HEK293 (cell line): ENCODE measurements around the gene TXN.

Experiments
- HOXD13 ChIP-seq: sonication (generic); formaldehyde crosslinking; IDR thresholded peaks from 2 replicates; pipeline ENCODE4 v1.8.0; 2022; ENCODE audit warnings: missing genetic modification reagents, borderline replicate concordance
- MEIS1 ChIP-seq: sonication (generic); formaldehyde crosslinking; IDR thresholded peaks from 2 replicates; pipeline ENCODE4 v1.8.1; 2022; ENCODE audit warnings: missing genetic modification reagents, mild to moderate bottlenecking, borderline replicate concordance
- MYNN ChIP-seq: fragments of 450-650 bp; formaldehyde crosslinking; IDR thresholded peaks from 2 replicates; pipeline ENCODE4 v1.5.1; 2016; ENCODE audit warnings: missing biosample characterization, missing genetic modification characterization, borderline replicate concordance
- RBAK ChIP-seq: fragments of 450-650 bp; formaldehyde crosslinking; IDR thresholded peaks from 2 replicates; pipeline ENCODE4 v1.5.1; 2016; ENCODE audit warnings: missing biosample characterization, missing genetic modification characterization
- SP2 ChIP-seq: fragments of 450-650 bp; formaldehyde crosslinking; IDR thresholded peaks from 2 replicates; pipeline ENCODE4 v1.5.1; 2016; ENCODE audit warnings: missing biosample characterization, missing genetic modification characterization
- ZBTB26 ChIP-seq: fragments of 450-650 bp; formaldehyde crosslinking; optimal IDR thresholded peaks from 2 replicates; pipeline ENCODE3; 2016; ENCODE audit warnings: missing biosample characterization, mild to moderate bottlenecking, missing genetic modification characterization
- ZEB2 ChIP-seq: fragments of 450-650 bp; formaldehyde crosslinking; IDR thresholded peaks from 2 replicates; pipeline ENCODE4 v1.5.1; 2016; ENCODE audit warnings: missing biosample characterization, missing genetic modification characterization
- ZFP3 ChIP-seq: fragments of 450-650 bp; formaldehyde crosslinking; IDR thresholded peaks from 2 replicates; pipeline ENCODE4 v1.5.1; 2016; ENCODE audit warnings: low read depth, missing biosample characterization, missing genetic modification characterization
- ZFP37 ChIP-seq: fragments of 450-650 bp; formaldehyde crosslinking; IDR thresholded peaks from 2 replicates; pipeline ENCODE4 v1.5.1; 2016; ENCODE audit warnings: missing biosample characterization, missing genetic modification characterization
- ZFP69B ChIP-seq: fragments of 450-650 bp; formaldehyde crosslinking; IDR thresholded peaks from 2 replicates; pipeline ENCODE4 v1.5.1; 2016; ENCODE audit warnings: missing biosample characterization, missing genetic modification characterization
- ZNF114 ChIP-seq: fragments of 450-650 bp; formaldehyde crosslinking; IDR thresholded peaks from 2 replicates; pipeline ENCODE4 v1.5.0; 2017; ENCODE audit warnings: missing biosample characterization, missing genetic modification characterization
- ZNF146 ChIP-seq: fragments of 450-650 bp; formaldehyde crosslinking; IDR thresholded peaks from 2 replicates; pipeline ENCODE4 v1.5.1; 2016; ENCODE audit warnings: missing biosample characterization, missing genetic modification characterization
- ZNF148 ChIP-seq: fragments of 450-650 bp; formaldehyde crosslinking; IDR thresholded peaks from 2 replicates; pipeline ENCODE4 v1.5.0; 2017; ENCODE audit warnings: missing biosample characterization, missing genetic modification characterization, borderline replicate concordance
- ZNF18 ChIP-seq: fragments of 450-650 bp; formaldehyde crosslinking; IDR thresholded peaks from 2 replicates; pipeline ENCODE4 v1.5.1; 2016; ENCODE audit warnings: missing biosample characterization, missing genetic modification characterization
- ZNF223 ChIP-seq: fragments of 450-650 bp; formaldehyde crosslinking; IDR thresholded peaks from 2 replicates; pipeline ENCODE4 v1.5.1; 2016; ENCODE audit warnings: missing biosample characterization, missing genetic modification characterization
- ZNF280D ChIP-seq: fragments of 450-650 bp; formaldehyde crosslinking; IDR thresholded peaks from 2 replicates; pipeline ENCODE4 v1.5.1; 2016; ENCODE audit warnings: missing biosample characterization, missing genetic modification characterization
- ZNF391 ChIP-seq: fragments of 450-650 bp; formaldehyde crosslinking; IDR thresholded peaks from 2 replicates; pipeline ENCODE4 v1.5.1; 2016; ENCODE audit warnings: low read depth, missing biosample characterization, missing genetic modification characterization, borderline replicate concordance
- ZNF449 ChIP-seq: fragments of 450-650 bp; formaldehyde crosslinking; IDR thresholded peaks from 2 replicates; pipeline ENCODE4 v1.5.1; 2017; ENCODE audit warnings: missing biosample characterization, mild to moderate bottlenecking, missing genetic modification characterization, moderate library complexity
- ZNF510 ChIP-seq: fragments of 450-650 bp; formaldehyde crosslinking; IDR thresholded peaks from 2 replicates; pipeline ENCODE4 v1.5.1; 2018; ENCODE audit warnings: mild to moderate bottlenecking, missing genetic modification characterization, missing biosample characterization; ENCODE audit not compliant: insufficient replicate concordance
- ZNF664 ChIP-seq: fragments of 450-650 bp; formaldehyde crosslinking; IDR thresholded peaks from 2 replicates; pipeline ENCODE4 v1.5.1; 2016; ENCODE audit warnings: missing biosample characterization, missing genetic modification characterization
- ZNF692 ChIP-seq: fragments of 450-650 bp; formaldehyde crosslinking; IDR thresholded peaks from 2 replicates; pipeline ENCODE4 v1.5.1; 2016; ENCODE audit warnings: missing biosample characterization, missing genetic modification characterization
- ZNF776 ChIP-seq: fragments of 450-650 bp; formaldehyde crosslinking; IDR thresholded peaks from 2 replicates; pipeline ENCODE4 v1.5.0; 2017; ENCODE audit warnings: missing biosample characterization, missing genetic modification characterization, borderline replicate concordance
- ZNF843 ChIP-seq: fragments of 450-650 bp; formaldehyde crosslinking; IDR thresholded peaks from 2 replicates; pipeline ENCODE4 v1.5.1; 2016; ENCODE audit warnings: missing biosample characterization, missing genetic modification characterization
- ZSCAN18 ChIP-seq: fragments of 450-650 bp; formaldehyde crosslinking; IDR thresholded peaks from 2 replicates; pipeline ENCODE4 v1.5.1; 2016; ENCODE audit warnings: missing biosample characterization, missing genetic modification characterization

TXN gene

GRCh38 chr9:110256380-110257096, at the start of gene TXN (continued):
- no peak for TF ChIP-seq ZNF280D (tag by site-specific recombination)
- no peak for TF ChIP-seq ZNF843
- TF ChIP-seq MEIS1 (CRISPR knock-in tag), result no peak
- TF ChIP-seq ZNF449 (tag by site-specific recombination), result no peak; the same call in 1 of the 2 replicates
- no peak for TF ChIP-seq ZNF146 (tag by site-specific recombination)
- TF ChIP-seq ZNF148 (tag by site-specific recombination), result no peak
- no peak for TF ChIP-seq ZNF510 (tag by site-specific recombination)
- TF ChIP-seq ZFP37 (tag by site-specific recombination), result no peak
- no peak for TF ChIP-seq ZFP3 (tag by site-specific recombination)
- TF ChIP-seq ZBTB26, result no peak
- no peak for TF ChIP-seq ZNF664 (tag by site-specific recombination)
- no peak for TF ChIP-seq ZNF391 (tag by site-specific recombination)
- TF ChIP-seq SP2 (tag by site-specific recombination), result peak; percentile 60
- TF ChIP-seq ZNF114 (tag by site-specific recombination), result no peak
- peak; percentile 60 for TF ChIP-seq ZEB2 (tag by site-specific recombination)
- no peak for TF ChIP-seq MYNN (tag by site-specific recombination)
- TF ChIP-seq HOXD13, result no peak
- TF ChIP-seq ZNF692 (tag by site-specific recombination), result no peak
- TF ChIP-seq ZNF18 (tag by site-specific recombination), result no peak
- no peak for TF ChIP-seq ZFP69B (tag by site-specific recombination)
- TF ChIP-seq ZNF223 (tag by site-specific recombination), result no peak
- no peak for TF ChIP-seq ZNF776 (tag by site-specific recombination)
- no peak for TF ChIP-seq RBAK
- no peak for TF ChIP-seq ZSCAN18
